NCI-H460 (cell line): ENCODE results near the gene TARBP2. TPM values are rescaled to one million over a fixed set of nuclear protein-coding genes. Genes with fewer than 3 reads are reported as not detected.

Experiments
- DNase-seq: peaks from one replicate; pipeline ENCODE4 v3.0.0-alpha.2; 2016; ENCODE audit warnings: low read depth; ENCODE audit errors: extremely low read depth
- small RNA-seq, 2 experiments: library from RNA; depleted of rRNA; stranded (forward); fragments of <200 nt; gene quantifications; one replicate each; pipeline ENCODE3, GENCODE V24; 2014
- total RNA-seq: library from RNA; depleted of rRNA; stranded (reverse); fragments of >200 nt; shearing (Covaris generic); gene quantifications from 2 replicates; pipeline ENCODE4 v1.2.3, GENCODE V29; 2014; rRNA removed

TARBP2 gene
- total RNA-seq, 1 experiment from 2014 or later = 33.9 TPM

DNA sequence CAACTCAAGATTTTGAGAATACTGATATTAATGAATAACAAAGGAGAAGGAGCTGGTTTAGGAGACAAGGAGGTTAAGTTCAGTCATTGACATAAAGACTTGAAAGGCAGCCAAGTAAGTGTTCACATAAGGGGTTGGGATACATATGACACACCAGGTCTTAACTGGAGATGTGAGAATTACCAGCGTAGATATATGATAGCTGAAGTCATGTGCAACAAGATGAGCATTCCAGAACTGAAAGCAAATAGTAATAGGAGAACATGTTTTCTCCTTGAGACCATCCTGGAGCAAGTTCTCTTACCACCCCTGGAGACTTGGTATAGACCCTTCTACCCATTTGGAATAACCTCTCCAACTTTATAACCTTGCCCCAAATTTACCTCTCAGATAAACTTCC is 49.5 kb downstream of the TARBP2 start:
- DNase-seq = no peak

DNA sequence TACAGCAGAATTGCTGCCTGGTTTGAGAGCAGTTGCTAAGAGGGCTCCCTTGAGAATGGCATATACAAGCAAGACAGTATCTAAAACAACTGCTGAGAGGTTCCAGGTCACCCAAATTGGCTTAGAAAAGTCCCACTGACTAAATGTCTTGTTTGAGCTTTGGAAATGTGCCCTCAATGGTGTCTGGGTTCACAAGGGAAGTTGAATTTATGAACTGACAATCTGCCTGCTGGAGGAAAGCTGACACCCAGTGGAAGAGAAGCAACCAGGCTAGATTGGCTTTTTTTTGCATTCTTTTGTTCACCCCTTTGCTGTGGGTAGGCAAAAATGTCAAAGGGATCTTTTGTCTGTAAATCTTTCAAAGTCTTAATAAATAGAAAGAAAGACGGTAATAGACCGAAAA is 50.8 kb downstream of the TARBP2 start:
- no peak for DNase-seq

DNA sequence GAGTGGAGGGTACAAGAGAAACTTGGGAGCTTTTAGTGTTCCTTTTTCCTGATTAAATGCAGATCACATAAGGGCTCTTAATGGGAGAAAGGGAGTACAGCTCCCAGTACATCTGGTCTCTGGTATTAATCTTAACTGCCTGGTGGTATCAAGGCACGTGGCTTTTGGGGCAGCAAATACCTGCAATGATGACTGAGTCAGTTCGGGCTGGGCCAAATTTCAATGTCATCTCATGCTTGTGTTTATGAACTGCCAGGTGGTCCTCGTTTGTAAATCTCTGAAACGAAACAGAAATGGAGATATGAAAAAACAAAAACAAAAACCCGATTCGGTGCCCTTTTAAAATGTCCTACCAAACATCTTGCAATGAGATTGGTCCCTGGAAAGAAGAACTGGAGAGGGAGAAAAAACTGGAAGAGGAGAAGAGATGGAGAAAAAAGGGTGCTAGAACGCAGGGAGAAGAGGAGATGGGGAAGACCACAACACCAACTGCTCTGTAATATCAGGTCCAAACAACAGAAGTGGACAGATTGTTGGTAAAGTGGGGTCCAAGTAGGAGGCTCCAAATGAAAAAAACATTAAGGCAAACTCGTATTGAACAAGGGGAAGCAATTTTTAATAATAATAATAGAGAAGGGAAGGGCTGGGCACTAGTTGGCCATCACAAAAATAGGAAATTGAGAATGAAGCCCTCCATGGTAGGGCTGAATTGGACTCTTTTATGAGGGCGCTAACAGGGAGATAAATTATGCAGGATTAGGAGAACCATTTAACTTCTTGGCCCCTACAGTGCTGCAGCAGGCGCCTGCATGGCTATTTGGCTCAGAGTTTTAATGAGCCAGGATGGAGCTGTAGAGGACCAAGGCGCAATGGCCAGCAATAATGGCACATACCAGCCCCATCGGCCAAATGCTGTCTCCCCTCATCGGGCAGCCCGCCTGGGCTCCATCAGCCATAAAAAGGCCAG is 51.6 kb downstream of the TARBP2 start:
- DNase-seq = no peak

Small RNA genes lying within 50 kb of the gene (small RNA-seq; reads per million reads assigned to genes)
- 0 reads per million in 2 experiments for gene AC023509.3

Other genes with a start within 250 kb of the TARBP2 start
- gene ESPL1, start 233.0 kb upstream of the TARBP2 start, total RNA-seq = 12.3 and 15.7 TPM in 2 replicates
- gene PFDN5, start 205.7 kb upstream of the TARBP2 start, total RNA-seq = 346 and 357 TPM in 2 replicates
- gene MYG1, start 201.6 kb upstream of the TARBP2 start, total RNA-seq = 112 and 124 TPM in 2 replicates
- 92.3 and 98.9 TPM in 2 replicates for gene AAAS, start 179.7 kb upstream of the TARBP2 start, total RNA-seq
- not detected in 2 replicates for gene SP7, start 164.9 kb upstream of the TARBP2 start, total RNA-seq
- gene SP1, start 121.1 kb upstream of the TARBP2 start, total RNA-seq = 49.4 and 51.7 TPM in 2 replicates
- gene AMHR2, start 77.4 kb upstream of the TARBP2 start, total RNA-seq = 0.15 TPM in 1 of 2 replicates, not detected in the other
- gene PRR13, start 59.5 kb upstream of the TARBP2 start, total RNA-seq = 119 and 129 TPM in 2 replicates
- gene PCBP2, start 49.2 kb upstream of the TARBP2 start, total RNA-seq = 215 and 326 TPM in 2 replicates
- gene MAP3K12, start 1.8 kb upstream of the TARBP2 start, total RNA-seq = 4.5 and 6.3 TPM in 2 replicates
- gene NPFF, start 6.2 kb downstream of the TARBP2 start, total RNA-seq = 1.0 TPM in 1 of 2 replicates, not detected in the other
- 24.9 and 31.6 TPM in 2 replicates for gene ATF7, start 125.1 kb downstream of the TARBP2 start, total RNA-seq
- 642 and 707 TPM in 2 replicates for gene ATP5MC2, start 174.8 kb downstream of the TARBP2 start, total RNA-seq
- gene CALCOCO1, start 226.2 kb downstream of the TARBP2 start, total RNA-seq = 27.1 and 34.1 TPM in 2 replicates